HUES64 (cell line): ENCODE results near the gene MAP6.

Experiments
- H3K27ac ChIP-seq: 2 replicates; pipeline ENCODE4 v1.7.0; 2013; ENCODE audit warnings: low read depth, low read length, inconsistent platforms
- H3K27me3 ChIP-seq: 2 replicates; pipeline ENCODE4 v1.6.1; 2013; ENCODE audit warnings: mild to moderate bottlenecking, low read length; ENCODE audit not compliant: insufficient read depth
- H3K36me3 ChIP-seq: 2 replicates; pipeline ENCODE4 v1.6.1; 2013; ENCODE audit warnings: mild to moderate bottlenecking, low read length; ENCODE audit not compliant: insufficient read depth
- H3K4me1 ChIP-seq: 2 replicates; pipeline ENCODE4 v1.6.1; 2013; ENCODE audit warnings: mild to moderate bottlenecking, low read length, moderate library complexity; ENCODE audit not compliant: insufficient read depth
- H3K4me3 ChIP-seq: 2 replicates; pipeline ENCODE4 v1.5.1; 2013; ENCODE audit warnings: mild to moderate bottlenecking, low read length, moderate library complexity
- H3K9ac ChIP-seq: 2 replicates; pipeline ENCODE4 v1.6.1; 2013; ENCODE audit warnings: mild to moderate bottlenecking, low read depth, low read length
- H3K9me3 ChIP-seq: 2 replicates; pipeline ENCODE4 v1.6.1; 2013; ENCODE audit warnings: low read depth, low read length; ENCODE audit not compliant: insufficient read depth
- WGBS: fragments of 150-250, 120-280 bp; methylation state at CpG from one replicate; pipeline ENCODE4 v1.1.7; 2013; ENCODE audit warnings: missing lambda C conversion rate; 5-methylcytosine and 5-hydroxymethylcytosine counted together

The MAP6 gene

DNA sequence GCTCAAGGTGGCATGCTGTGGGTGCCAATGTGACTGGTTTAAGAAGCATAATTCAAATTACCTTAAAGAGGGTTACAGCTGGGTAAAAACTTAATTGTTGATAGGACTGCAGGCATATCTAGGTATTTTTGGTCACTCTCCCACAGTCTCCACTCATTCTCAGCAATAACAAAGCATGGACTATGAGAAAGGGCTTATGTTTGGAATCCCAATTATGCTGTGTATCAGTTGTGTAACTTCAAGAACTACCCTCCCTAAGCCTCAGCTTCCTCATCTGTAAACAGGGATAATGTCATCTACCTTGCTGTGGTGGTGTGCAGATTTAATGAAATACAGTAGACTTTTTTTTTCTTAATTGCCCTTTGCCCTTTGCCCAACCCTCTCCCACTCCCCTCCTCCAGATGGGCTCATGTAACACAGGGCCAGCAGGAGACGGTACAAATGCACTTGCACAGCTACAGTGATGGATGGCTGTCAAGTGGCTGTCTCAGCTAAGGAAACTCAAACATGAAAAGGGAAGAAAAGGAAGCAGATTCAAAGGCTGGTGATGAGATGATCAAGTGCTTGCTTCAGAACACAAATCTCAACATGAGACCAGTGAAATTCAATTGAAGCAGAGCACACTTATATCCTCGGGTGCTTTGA is 37.6 kb downstream of the MAP6 start:
- Histone ChIP-seq H3K27me3 (no peaks in the 10 kb centered on the region), H3K27ac (no peak overlapping the region), H3K9ac (no peak overlapping the region), H3K36me3 (no peaks in the 10 kb centered on the region), H3K9me3 (no peaks in the 10 kb centered on the region), H3K4me1 (peaks cover 16% of the 10 kb centered on the region; the same call in 1 of the 2 replicates), H3K4me3 (no peak overlapping the region)
- 79% methylated on average over 2 of the region's 2 CpGs for WGBS

DNA sequence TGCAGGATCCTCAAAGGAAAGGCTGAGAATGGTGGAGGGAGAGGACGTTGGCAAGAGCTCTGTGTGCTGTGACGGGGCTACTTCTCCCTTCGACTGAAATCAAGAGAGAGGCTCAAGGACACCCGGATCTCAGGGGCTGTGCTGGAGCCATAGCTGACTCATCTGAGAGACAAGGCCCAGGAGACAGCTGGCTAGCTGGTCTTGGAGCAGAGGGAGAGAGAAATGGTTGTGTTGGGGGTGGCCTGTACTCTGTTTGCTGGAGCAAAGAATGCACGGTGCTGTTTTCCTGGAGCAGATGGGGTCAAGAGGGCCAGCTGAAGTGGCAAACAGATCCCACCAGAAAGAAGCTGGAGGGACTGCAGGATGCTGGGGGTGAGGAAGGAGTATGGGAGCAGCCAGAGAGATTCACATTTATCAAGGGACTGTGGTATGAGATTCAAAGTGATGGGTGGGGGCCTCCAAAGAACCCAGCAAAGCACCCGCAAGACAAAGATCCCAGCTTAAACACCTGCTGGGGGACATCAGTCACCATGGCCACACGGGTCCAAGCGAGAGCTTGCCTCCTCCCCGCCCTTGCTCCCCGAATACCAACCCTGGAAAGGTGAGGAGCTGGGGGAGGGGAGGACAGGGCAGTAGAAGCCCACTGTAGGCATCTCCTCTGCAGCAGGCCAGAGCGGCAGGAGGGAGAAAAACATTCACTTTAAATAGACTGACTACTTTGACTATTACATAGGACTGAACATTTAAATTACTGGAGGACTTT is 40.8 kb downstream of the MAP6 start:
- H3K36me3 ChIP-seq, result no peaks in the 10 kb centered on the region
- H3K9me3 ChIP-seq, result no peaks in the 10 kb centered on the region
- no peaks in the 10 kb centered on the region for H3K27me3 ChIP-seq
- H3K4me1 ChIP-seq, result peaks cover 24% of the 10 kb centered on the region
- 62% methylated on average over 11 of the region's 11 CpGs for WGBS
- H3K4me3 ChIP-seq, result no peak overlapping the region
- no peak overlapping the region for H3K27ac ChIP-seq
- no peak overlapping the region for H3K9ac ChIP-seq

DNA sequence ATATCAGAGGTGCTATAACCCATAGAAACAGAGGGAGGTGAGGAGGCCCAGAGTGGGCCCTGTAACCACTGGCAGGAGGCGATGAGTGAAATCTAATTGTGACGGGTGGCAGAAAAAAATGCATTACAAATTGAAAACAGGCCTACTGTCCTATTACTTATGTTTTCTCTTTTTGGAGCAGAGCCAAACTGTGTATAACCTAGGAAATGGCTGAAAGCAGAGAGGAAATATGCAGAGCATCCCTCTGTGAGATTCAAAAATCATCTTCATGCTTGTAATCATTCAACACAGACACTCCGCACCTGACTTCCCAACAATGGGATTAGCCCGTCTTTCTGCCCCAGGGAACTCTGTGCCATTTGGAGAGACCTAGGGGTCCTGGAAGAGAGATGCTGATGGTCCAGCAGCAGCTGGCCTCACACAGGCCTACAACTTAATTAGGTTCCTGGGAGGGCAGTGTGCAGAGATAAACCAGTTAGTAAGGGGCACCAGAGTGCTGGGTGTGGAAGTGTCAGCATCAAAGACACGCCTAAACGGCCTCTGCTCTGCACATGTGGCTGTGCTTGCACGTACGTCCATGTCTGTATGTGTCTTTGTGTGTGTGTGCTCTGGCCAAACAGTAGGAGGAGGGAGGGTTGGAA is 41.8 kb downstream of the MAP6 start:
- no peak overlapping the region for H3K9ac ChIP-seq
- no peaks in the 10 kb centered on the region for H3K27me3 ChIP-seq
- H3K9me3 ChIP-seq, result no peaks in the 10 kb centered on the region
- H3K27ac ChIP-seq, result no peak overlapping the region
- WGBS, result 89% methylated on average over 8 of the region's 8 CpGs
- H3K4me1 ChIP-seq, result peaks cover 24% of the 10 kb centered on the region
- H3K36me3 ChIP-seq, result no peaks in the 10 kb centered on the region
- no peak overlapping the region for H3K4me3 ChIP-seq

DNA sequence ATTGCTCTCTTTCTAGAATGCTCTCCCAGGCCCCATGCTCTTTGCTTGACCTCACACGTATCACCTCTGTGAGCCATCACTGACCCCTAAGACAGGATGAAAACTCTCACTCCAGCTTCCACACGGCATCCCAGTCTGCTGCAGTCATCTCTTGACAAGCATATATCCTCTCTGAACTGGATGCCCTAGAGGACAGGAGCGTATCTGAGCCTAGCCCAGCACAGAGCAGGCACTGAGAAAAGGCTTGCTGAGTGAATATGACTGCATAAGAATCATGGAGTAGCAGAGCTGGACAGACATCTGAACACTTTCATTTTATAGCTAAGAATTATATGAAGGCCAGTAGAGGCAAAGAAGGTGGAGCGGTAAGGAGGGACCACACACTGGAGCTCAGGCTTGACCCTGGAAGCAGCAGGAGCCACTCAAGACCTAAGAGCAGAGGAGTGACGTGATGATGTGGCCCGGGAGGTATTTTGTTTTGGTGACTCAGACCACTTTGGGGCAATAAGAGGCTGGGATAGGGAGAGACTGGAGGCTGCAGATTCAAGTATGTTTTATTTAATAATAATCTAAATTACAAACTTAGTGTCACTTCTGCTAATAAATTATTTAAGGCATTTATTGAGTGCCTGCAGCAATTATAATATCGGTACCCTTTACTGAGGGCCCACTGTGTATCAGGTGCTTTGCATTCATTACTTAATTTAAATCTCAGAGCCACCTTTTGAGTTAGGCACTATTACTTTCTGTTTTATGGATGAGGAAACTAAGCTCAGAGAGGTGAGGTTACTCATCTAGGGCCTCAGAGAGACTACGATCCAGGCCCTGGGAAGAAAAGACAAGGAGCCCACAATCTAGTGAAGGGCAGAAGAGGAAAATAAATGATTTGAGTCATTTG is 42.6 kb downstream of the MAP6 start:
- WGBS, result 89% methylated on average over 8 of the region's 8 CpGs
- no peaks in the 10 kb centered on the region for H3K9me3 ChIP-seq
- no peak overlapping the region for H3K9ac ChIP-seq
- no peaks in the 10 kb centered on the region for H3K27me3 ChIP-seq
- no peaks in the 10 kb centered on the region for H3K36me3 ChIP-seq
- H3K4me1 ChIP-seq, result peaks cover 22% of the 10 kb centered on the region
- no peak overlapping the region for H3K27ac ChIP-seq
- H3K4me3 ChIP-seq, result no peak overlapping the region

DNA sequence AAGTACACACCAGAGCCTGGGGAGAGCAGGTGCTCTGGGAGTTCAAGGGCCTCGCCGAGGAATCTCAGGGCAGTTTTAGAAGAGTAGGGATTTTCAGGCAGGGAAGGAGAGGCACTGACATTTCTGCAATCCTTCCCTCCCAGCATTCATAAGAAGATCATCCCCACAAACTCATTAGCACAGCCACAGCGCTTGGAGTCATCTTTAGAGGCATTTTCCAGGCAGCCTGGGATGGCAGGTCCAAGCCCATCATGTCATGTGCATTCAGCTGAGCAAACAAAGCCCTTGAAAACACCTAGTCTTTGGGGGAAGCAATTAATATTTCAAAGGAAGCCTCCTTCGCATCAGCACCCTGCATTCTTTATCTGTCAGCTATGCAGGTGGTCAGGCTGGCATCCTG is 43.8 kb downstream of the MAP6 start:
- WGBS, result 82% methylated on average over 4 of the region's 4 CpGs
- Histone ChIP-seq H3K9me3 (no peaks in the 10 kb centered on the region), H3K27ac (no peak overlapping the region), H3K4me3 (no peak overlapping the region), H3K4me1 (peaks cover 22% of the 10 kb centered on the region), H3K27me3 (no peaks in the 10 kb centered on the region), H3K9ac (no peak overlapping the region), H3K36me3 (no peaks in the 10 kb centered on the region)

DNA sequence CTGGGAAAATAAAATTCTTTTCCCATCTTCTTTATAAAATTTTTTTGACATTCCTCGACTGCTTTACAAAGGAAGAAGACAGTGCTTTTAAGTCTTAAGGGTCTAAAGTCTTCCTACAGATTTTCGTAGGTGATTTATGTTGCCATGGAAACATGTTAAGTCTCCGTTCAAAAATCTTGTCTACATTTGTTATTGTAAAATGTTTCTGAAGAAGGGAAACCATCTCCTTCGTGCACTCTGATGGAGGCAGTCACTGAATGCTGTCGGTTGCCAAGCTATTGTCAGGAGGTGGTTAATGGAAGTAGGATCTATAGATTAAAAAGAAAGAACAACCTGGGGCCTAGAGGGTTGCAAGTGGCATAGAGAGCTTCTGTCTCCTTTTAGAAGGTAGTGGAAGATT is 52.6 kb downstream of the MAP6 start:
- Histone ChIP-seq H3K9me3 (no peaks in the 10 kb centered on the region), H3K27me3 (no peaks in the 10 kb centered on the region), H3K9ac (no peak overlapping the region), H3K27ac (no peak overlapping the region), H3K36me3 (no peaks in the 10 kb centered on the region), H3K4me3 (no peak overlapping the region), H3K4me1 (no peaks in the 10 kb centered on the region; the same call in 1 of the 2 replicates)
- 85% methylated on average over 5 of the region's 5 CpGs for WGBS

DNA sequence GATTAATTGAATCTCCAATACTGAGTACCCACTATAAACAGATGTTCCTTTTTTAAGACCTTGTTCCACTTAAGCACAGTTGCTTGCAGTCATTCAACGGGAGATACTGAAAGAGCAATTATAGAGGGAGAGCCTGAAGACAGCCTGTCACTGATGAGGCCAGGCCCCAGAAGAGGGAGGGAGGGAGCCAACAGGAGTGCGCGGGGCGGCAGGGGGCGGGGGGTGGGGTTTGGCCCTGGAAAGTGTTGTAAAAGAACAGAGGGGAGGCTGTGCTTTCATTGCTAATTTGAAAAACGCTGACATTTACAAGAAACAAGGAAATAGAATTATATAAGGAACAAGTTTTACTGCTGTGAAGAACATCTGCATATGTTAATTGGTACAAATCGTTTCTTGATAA is 53.1 kb downstream of the MAP6 start:
- Histone ChIP-seq H3K27me3 (no peaks in the 10 kb centered on the region), H3K4me1 (no peaks in the 10 kb centered on the region; the same call in 1 of the 2 replicates), H3K9ac (no peak overlapping the region), H3K27ac (no peak overlapping the region), H3K4me3 (no peak overlapping the region), H3K36me3 (no peaks in the 10 kb centered on the region), H3K9me3 (no peaks in the 10 kb centered on the region)
- WGBS, result 56% methylated on average over 7 of the region's 7 CpGs

DNA sequence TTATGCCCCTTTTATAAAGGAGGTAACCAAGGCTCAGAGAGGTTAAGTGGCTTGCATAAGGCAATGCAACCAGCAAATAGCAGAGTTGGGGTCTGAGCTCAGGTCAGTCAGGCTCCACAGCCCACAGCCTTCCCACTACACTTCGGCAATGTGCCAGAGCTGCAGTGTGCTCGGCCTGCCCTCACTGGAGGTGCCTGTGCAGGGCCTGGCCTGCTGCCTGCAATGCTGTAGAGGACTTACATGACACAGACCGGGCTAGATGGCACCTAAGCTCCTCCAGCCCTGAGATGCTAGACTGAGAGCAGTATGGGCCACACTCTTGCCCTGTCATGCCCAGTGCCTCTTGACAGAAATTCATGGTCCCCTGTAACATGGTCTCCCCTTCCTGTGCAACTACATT is 57.0 kb downstream of the MAP6 start:
- H3K27me3 ChIP-seq, result no peaks in the 10 kb centered on the region

DNA sequence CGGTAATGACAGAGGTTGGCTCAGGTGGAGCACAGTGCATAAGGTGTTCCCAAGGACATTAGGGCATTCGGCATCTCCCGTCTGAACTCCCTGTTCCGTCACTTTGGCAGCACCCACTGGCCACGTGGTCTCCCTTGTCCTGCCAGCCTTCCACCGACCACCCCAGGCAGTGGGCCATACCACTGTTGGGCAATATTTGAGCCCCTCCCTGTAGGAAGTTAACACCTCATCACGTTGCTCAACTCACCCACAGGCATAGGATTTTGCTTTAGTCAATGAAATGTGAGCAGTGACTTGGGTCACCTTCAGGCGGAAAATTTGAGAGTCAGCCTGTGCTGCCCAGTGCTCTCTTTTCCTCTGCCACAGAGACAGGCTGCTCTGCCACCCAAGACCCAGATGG is 62.7 kb downstream of the MAP6 start:
- 92% methylated on average over 8 of the region's 8 CpGs for WGBS
- no peaks in the 10 kb centered on the region for H3K9me3 ChIP-seq
- H3K36me3 ChIP-seq, result no peaks in the 10 kb centered on the region
- H3K4me3 ChIP-seq, result no peak overlapping the region
- H3K27me3 ChIP-seq, result no peaks in the 10 kb centered on the region
- no peak overlapping the region for H3K27ac ChIP-seq
- H3K9ac ChIP-seq, result no peak overlapping the region
- H3K4me1 ChIP-seq, result peaks cover 3% of the 10 kb centered on the region; the same call in 1 of the 2 replicates

More for the DNA sequence above, 57.0 kb downstream of the MAP6 start:
- no peak overlapping the region for H3K27ac ChIP-seq
- H3K9me3 ChIP-seq, result no peaks in the 10 kb centered on the region
- no peaks in the 10 kb centered on the region; the same call in 1 of the 2 replicates for H3K4me1 ChIP-seq
- WGBS, result 96% methylated on average over 3 of the region's 3 CpGs
- H3K9ac ChIP-seq, result no peak overlapping the region
- H3K4me3 ChIP-seq, result no peak overlapping the region
- no peaks in the 10 kb centered on the region for H3K36me3 ChIP-seq

DNA sequence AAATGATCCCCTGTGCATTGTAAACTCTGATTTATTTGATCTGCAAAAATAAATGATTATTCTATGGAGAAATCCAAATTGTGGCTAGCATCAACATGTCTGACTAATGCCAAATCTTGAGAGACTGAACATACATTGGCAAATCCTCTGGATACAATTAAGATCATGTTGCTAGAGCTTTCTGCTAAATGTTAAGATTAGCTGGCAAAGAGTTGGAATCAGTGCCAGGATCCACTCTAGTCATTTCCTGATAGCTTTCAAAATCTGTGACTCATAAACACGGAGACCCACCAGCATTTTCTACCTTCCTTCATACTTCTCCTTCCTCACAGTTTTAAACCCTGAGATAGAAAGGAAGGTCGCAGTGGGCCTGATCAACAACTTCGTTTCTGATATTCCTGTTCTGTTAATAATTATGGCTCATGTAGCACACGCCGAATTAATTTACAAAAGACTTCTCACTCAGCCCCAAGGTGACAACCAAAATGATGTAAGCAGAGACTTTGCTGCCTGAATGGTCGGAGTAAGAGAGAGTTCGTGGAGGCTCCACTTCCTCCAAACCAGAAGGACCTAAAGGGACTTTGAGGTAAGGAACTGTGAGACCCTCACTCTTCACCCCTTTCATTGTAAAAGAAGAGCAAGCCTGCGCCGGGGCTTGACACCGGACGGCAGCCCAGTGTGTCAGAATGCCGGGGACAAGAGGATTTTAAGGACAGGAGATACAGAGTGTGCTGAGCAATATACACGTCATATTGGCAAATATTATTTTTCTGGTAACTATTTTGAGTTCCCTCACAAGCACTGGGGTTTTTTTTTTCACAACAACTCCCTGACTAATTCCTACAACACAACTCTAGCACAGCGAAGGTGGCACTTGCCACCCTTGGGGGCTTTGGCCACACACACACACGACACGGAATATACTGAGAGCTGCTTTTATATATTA is 64.8 kb downstream of the MAP6 start:
- no peak overlapping the region for H3K27ac ChIP-seq
- no peaks in the 10 kb centered on the region for H3K27me3 ChIP-seq
- peaks cover 3% of the 10 kb centered on the region; the same call in 1 of the 2 replicates for H3K4me1 ChIP-seq
- no peaks in the 10 kb centered on the region for H3K36me3 ChIP-seq
- no peak overlapping the region for H3K9ac ChIP-seq
- H3K9me3 ChIP-seq, result no peaks in the 10 kb centered on the region
- H3K4me3 ChIP-seq, result no peak overlapping the region
- WGBS, result 92% methylated on average over 16 of the region's 16 CpGs
